Activated T-cell treated with anti-CD3 and anti-CD28 coated beads for 48 hours (primary cell): ENCODE data around the gene DCAF12L2.
"Not testable (repeated sequence)": the region's sequence is repeated elsewhere in the genome, so short reads cannot be mapped to it uniquely, and the experiment has no call there.

Experiments
- DNase-seq: peaks from one replicate; pipeline ENCODE4 v3.0.0-alpha.2; 2020; ENCODE audit warnings: low read depth

DCAF12L2 gene

GRCh38 chrX:126165721-126166461 lies at the start of gene DCAF12L2:
Gene DCAF12L2, minus strand, starts transcription at chrX:126166289. Its CDS starts 365 bp downstream, at chrX:126165924.
- DNase-seq = no peak

- not testable (repeated sequence) for DNase-seq
These were observed 24.8 kb upstream of the DCAF12L2 start for GRCh38 chrX:126190888-126191287.

- no peak for DNase-seq
These were observed 11.2 kb upstream of the DCAF12L2 start for GRCh38 chrX:126177133-126177840.

- no peak for DNase-seq
These were observed 4.6 kb upstream of the DCAF12L2 start for GRCh38 chrX:126170720-126171119.

GRCh38 chrX:126167560-126167959 lies 1.5 kb upstream of the DCAF12L2 start:
- no peak for DNase-seq

DNA sequence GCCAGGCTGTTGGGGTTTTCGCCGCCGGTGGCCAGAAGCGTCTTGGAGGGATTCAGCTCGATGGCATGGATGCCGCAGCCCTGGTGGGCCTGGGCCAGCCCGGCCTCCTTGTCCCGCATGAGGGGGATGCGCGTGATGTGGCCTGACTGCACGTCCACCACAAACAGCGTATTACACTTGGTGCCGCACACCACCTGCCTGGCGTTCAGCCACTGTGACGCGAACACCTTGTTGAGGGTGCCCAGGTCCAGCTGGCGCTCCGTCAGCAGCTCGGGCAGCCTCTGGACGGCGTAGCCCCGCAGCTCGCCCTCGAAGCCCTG lies 728 bp downstream of the DCAF12L2 start:
- DNase-seq = no peak

DNA sequence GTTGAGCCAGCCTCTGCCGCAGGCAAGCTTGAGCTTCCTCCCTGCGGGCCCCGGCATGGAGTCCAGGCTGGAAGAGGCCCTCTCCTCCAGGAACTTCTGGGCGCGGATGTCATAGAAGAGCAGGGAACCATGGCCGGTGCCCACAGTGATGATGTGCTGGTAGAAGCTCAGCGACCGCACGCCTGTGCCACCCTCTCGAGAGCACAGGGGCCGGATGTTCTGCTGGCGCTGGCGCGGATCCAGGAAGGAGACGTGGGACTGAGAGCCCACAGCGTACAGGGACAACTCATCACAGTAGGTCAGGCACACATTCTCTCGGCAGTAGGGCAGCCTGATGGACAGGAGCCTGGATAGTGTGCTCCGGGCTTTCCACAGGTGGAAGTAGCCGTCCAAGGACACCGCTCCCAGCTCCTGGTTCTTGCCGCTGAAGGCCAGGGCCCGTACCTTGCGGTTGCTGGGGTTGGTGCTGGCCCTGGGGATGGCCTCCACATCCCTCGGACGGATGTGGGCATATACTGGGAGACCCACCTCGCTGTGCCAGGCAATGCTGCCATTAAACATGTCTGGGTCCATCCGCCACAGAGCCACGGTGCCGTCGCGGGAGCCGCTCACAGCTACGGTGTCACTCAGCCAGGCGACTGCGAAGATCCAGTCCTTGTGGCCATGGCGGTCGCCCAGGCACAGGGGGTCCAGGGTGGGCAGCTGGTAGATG lies 1.2 kb downstream of the DCAF12L2 start:
- no peak for DNase-seq

GRCh38 chrX:126164226-126164625 lies 1.9 kb downstream of the DCAF12L2 start:
- no peak for DNase-seq

DNA sequence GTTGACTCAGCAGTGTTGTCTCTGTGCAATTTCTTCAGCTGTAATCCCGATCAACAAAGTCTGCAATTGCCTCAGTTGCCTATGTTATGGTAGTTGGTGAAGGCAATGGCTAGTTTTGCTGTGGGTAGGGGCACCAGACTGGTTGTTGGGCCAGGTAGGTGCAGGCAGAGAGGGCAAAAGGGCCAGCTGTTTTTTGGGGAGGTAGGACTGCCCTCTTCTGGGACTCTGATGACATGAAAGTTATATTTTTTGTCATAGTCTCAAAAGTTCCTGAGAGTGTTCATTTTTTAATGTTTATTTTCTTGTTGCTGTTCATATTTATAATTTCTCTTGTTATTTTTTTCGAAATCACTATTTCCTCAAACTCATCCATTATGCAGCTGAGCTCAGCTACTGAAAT lies 25.1 kb downstream of the DCAF12L2 start:
- no peak for DNase-seq

DNA sequence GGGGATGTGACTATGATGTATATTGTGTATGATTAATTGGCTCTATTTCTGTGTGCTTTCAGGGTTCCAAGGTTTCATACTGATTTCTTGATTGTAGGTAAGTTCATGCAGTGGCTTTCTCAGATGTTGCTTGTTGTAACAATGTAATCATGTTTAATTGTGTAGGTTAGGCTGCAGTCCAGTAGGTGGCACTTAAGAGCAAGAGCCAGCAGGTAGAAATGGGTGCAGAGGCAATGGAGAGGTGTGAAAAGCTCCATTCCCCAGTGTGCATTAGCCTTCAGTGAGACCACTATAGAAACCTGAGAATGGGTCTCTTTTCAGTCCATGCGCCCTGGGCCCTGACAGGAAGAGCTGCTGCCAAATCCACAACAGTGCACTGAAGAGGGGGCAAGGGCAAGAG lies 28.2 kb downstream of the DCAF12L2 start:
- DNase-seq = no peak

GRCh38 chrX:126124721-126125120 lies 41.4 kb downstream of the DCAF12L2 start:
- DNase-seq = no peak
